GM19351 (cell line): Measurements from ENCODE around the gene GRPR.
"Not testable (repeated sequence)": the region's sequence is repeated elsewhere in the genome, so short reads cannot be mapped to it uniquely, and the experiment has no call there.

Source experiments
- ATAC-seq: cut with Tn5 transposase; IDR thresholded peaks from one replicate; pipeline ENCODE4 v1.9.1; 2021; ENCODE audit warnings: mild to moderate bottlenecking, moderate library complexity; ENCODE audit not compliant: unreplicated experiment

The GRPR gene

GRCh38 chrX:16136080-16136479, 12.7 kb downstream of the GRPR start:
- no peak for ATAC-seq

- ATAC-seq = peak; percentile 84
Observed at GRCh38 chrX:16137416-16138107, 14.2 kb downstream of the GRPR start.

- peak; percentile 44 for ATAC-seq
Observed at GRCh38 chrX:16138108-16138427, 14.7 kb downstream of the GRPR start.

- no peak for ATAC-seq
Observed at GRCh38 chrX:16140448-16140847, 17.1 kb downstream of the GRPR start.

GRCh38 chrX:16140983-16141382, 17.6 kb downstream of the GRPR start:
- ATAC-seq = no peak

GRCh38 chrX:16141422-16142245, 18.3 kb downstream of the GRPR start:
- ATAC-seq = no peak

GRCh38 chrX:16142246-16142558, 18.8 kb downstream of the GRPR start:
- no peak for ATAC-seq

- ATAC-seq = no peak
Observed at GRCh38 chrX:16143968-16144367, 20.6 kb downstream of the GRPR start.

GRCh38 chrX:16144420-16144819, 21.1 kb downstream of the GRPR start:
- ATAC-seq = no peak

- not testable (repeated sequence) for ATAC-seq
Observed at GRCh38 chrX:16145093-16145492, 21.7 kb downstream of the GRPR start.

GRCh38 chrX:16145656-16146055, 22.3 kb downstream of the GRPR start:
- ATAC-seq = no peak

GRCh38 chrX:16148896-16149295, 25.5 kb downstream of the GRPR start:
- no peak for ATAC-seq

- no peak for ATAC-seq
Observed at GRCh38 chrX:16155581-16156096, 32.3 kb downstream of the GRPR start.

GRCh38 chrX:16156692-16157331, 33.4 kb downstream of the GRPR start:
- ATAC-seq = no peak

GRCh38 chrX:16160729-16161128, 37.4 kb downstream of the GRPR start:
- ATAC-seq = no peak

GRCh38 chrX:16161173-16161572, 37.8 kb downstream of the GRPR start:
- not testable (repeated sequence) for ATAC-seq

GRCh38 chrX:16162391-16162790, 39.0 kb downstream of the GRPR start:
- no peak for ATAC-seq

GRCh38 chrX:16164748-16165147, 41.4 kb downstream of the GRPR start:
- no peak for ATAC-seq

- ATAC-seq = no peak
Observed at GRCh38 chrX:16167181-16167580, 43.8 kb downstream of the GRPR start, which contains the start of gene MAGEB17. MAGEB17 (plus strand) TSS chrX:16167481; CDS start chrX:16170383, 2,902 bp downstream.

- ATAC-seq = no peak
Observed at GRCh38 chrX:16171039-16171438, 47.7 kb downstream of the GRPR start.

GRCh38 chrX:16171944-16172343, 48.6 kb downstream of the GRPR start:
- ATAC-seq = no peak

- ATAC-seq = no peak
Observed at GRCh38 chrX:16172391-16172790, 49.0 kb downstream of the GRPR start.
